B cell (primary cell): Measurements from ENCODE around the gene LRRC72. TPM values are rescaled to one million over a fixed set of nuclear protein-coding genes. Genes with fewer than 3 reads are reported as not detected.

Experiments
- ATAC-seq: fragments of 200-7000 bp; cut with Tn5 transposase; one replicate; pipeline ENCODE4 v1.10.0; 2021; ENCODE audit warnings: low read depth, mild to moderate bottlenecking, moderate number of reproducible peaks, moderate library complexity
- CTCF ChIA-PET: fragments of 350-600 bp; sonication (Branson Sonifier 250); formaldehyde crosslinking; loops from one replicate; lab custom pipeline; 2021; ENCODE audit warnings: antibody characterized with exemption, inconsistent platforms; lab: Charles Lee
- POLR2A ChIA-PET: fragments of 350-600 bp; sonication (Branson Sonifier 250); formaldehyde crosslinking; loops from one replicate; lab custom pipeline; 2021; ENCODE audit warnings: antibody characterized with exemption; lab: Charles Lee
- DNase-seq: peaks from one replicate; pipeline ENCODE4 v3.0.0; 2013
- H2AFZ ChIP-seq: 2 replicates; pipeline ENCODE4 v1.6.1; 2012; ENCODE audit warnings: mild to moderate bottlenecking, low read depth, low read length; ENCODE audit not compliant: insufficient read depth, poor library complexity, severe bottlenecking
- H3K27ac ChIP-seq, 2 donors: 1 replicate in 1 of 2; 2 replicates in 1 of 2; pipeline ENCODE4 v1.5.1; 2012 to 2013; ENCODE audit warnings: low read length in 2 of 2, mild to moderate bottlenecking in 2 of 2, moderate library complexity in 1 of 2
- H3K27me3 ChIP-seq, 4 experiments: fragments of 200-600 bp in 1 of 4; sonication (generic) in 1 of 4; replicated peaks in 1 of 4; 1 replicate in 2 of 4; 2 replicates in 2 of 4; pipeline versions ENCODE4 v1.6.1 to v1.7.0; 2013 to 2016; ENCODE audit warnings: low read length in 3 of 4, mild to moderate bottlenecking in 2 of 4, mixed read lengths in 1 of 4, moderate library complexity in 1 of 4; ENCODE audit not compliant: insufficient read depth in 4 of 4, control insufficient read depth in 3 of 4; ENCODE audit errors: control extremely low read depth in 1 of 4
- H3K36me3 ChIP-seq, 2 experiments: replicated peaks in 1 of 2; 1 replicate in 1 of 2; 2 replicates in 1 of 2; pipeline versions ENCODE4 v1.6.1 to v1.7.1; 2013; ENCODE audit warnings: low read length in 1 of 2; ENCODE audit not compliant: insufficient read depth in 2 of 2, control insufficient read depth in 1 of 2; ENCODE audit errors: control extremely low read depth in 1 of 2, extremely low read depth in 1 of 2
- H3K4me1 ChIP-seq, 2 donors: fragments of 200-600 bp in 1 of 2; sonication (generic) in 1 of 2; 1 replicate in 1 of 2; 2 replicates in 1 of 2; pipeline versions ENCODE4 v1.5.1 to v1.6.1; 2013 to 2017; ENCODE audit warnings: low read length in 2 of 2; ENCODE audit not compliant: control insufficient read depth in 2 of 2, insufficient read depth in 2 of 2
- H3K4me2 ChIP-seq: replicated peaks from 2 replicates; pipeline ENCODE3; 2012; ENCODE audit warnings: mild to moderate bottlenecking, low read depth, low read length; ENCODE audit not compliant: poor library complexity, severe bottlenecking
- H3K4me3 ChIP-seq, 5 experiments: fragments of 200-600 bp in 1 of 5; sonication (generic) in 1 of 5; 1 replicate in 3 of 5; 2 replicates in 2 of 5; pipeline versions ENCODE4 v1.5.1 to v1.7.0; 2011 to 2016; ENCODE audit warnings: low read length in 4 of 5, mild to moderate bottlenecking in 4 of 5, low read depth in 2 of 5, control low read depth in 1 of 5, moderate library complexity in 1 of 5; ENCODE audit not compliant: insufficient read depth in 1 of 5; ENCODE audit errors: control extremely low read depth in 1 of 5, extremely low read depth in 1 of 5
- H3K79me2 ChIP-seq: fragments of 200-600 bp; sonication (generic); one replicate; pipeline ENCODE4 v1.6.0; 2016; ENCODE audit warnings: low read length; ENCODE audit not compliant: control insufficient read depth, insufficient read depth
- H3K9ac ChIP-seq: fragments of 200-600 bp; sonication (generic); 2 replicates; pipeline ENCODE4 v1.6.1; 2017; ENCODE audit warnings: mild to moderate bottlenecking, low read length, moderate library complexity
- H3K9me3 ChIP-seq, 3 donors: one replicate each; pipeline versions ENCODE4 v1.6.1 to v1.7.1; 2013; ENCODE audit warnings: low read length in 2 of 3; ENCODE audit not compliant: control insufficient read depth in 2 of 3, insufficient read depth in 1 of 3; ENCODE audit errors: control extremely low read depth in 1 of 3
- H4K20me1 ChIP-seq: 2 replicates; pipeline ENCODE4 v1.6.0; 2012; ENCODE audit warnings: mild to moderate bottlenecking, low read length; ENCODE audit not compliant: insufficient read depth, control insufficient read depth, poor library complexity, severe bottlenecking
- H3K27ac Mint-ChIP-seq: one replicate; pipeline ENCODE4 v1.8.0; 2021; ENCODE audit warnings: mixed read lengths
- H3K27me3 Mint-ChIP-seq: one replicate; pipeline ENCODE4 v1.8.0; 2021; ENCODE audit warnings: mixed read lengths
- H3K4me1 Mint-ChIP-seq: one replicate; pipeline ENCODE4 v1.8.0; 2021; ENCODE audit warnings: mixed read lengths
- H3K4me3 Mint-ChIP-seq: one replicate; pipeline ENCODE4 v1.8.0; 2021; ENCODE audit warnings: mixed read lengths
- H3K9me3 Mint-ChIP-seq: one replicate; pipeline ENCODE4 v1.8.0; 2022; ENCODE audit warnings: mixed read lengths; ENCODE audit not compliant: insufficient read depth
- CTCF ChIP-seq: fragments of 200-600 bp; IDR thresholded peaks from one replicate; pipeline ENCODE4 v1.8.0; 2022; ENCODE audit warnings: antibody characterized with exemption, mild to moderate bottlenecking
- EZH2 ChIP-seq: IDR thresholded peaks from 2 replicates; pipeline ENCODE4 v1.6.1; 2012; ENCODE audit warnings: borderline replicate concordance, low read depth, mild to moderate bottlenecking, moderate library complexity, low read length; ENCODE audit not compliant: insufficient read depth, poor library complexity, severe bottlenecking
- WGBS: methylation state at CpG from one replicate; pipeline ENCODE4 v1.1.5; 2013; ENCODE audit warnings: missing lambda C conversion rate; ENCODE audit not compliant: insufficient coverage; 5-methylcytosine and 5-hydroxymethylcytosine counted together
- intact Hi-C: fragments of 100-400 bp; cut with micrococcal nuclease; formaldehyde crosslinking; loops from one replicate; pipeline ENCODE4 v1.10.0; 2022
- polyA plus RNA-seq: library from polyadenylated mRNA; depleted of rRNA; stranded (reverse); fragments of >200 nt; gene quantifications from 2 replicates; pipeline ENCODE4 v1.2.3, GENCODE V29; 2012
- total RNA-seq, 2 donors: library from RNA; stranded (reverse); fragments of 120-200 nt in 1 of 2; gene quantifications; 1 replicate in 1 of 2; 2 replicates in 1 of 2; pipeline versions ENCODE4 v1.2.3 to v1.2.4, GENCODE V29; 2013 to 2022

LRRC72 gene
- total and polyA plus RNA-seq, 2 donors (not counting 1 experiment from before 2014, with no cell fraction given) = not detected

GRCh38 chr7:16592395-16592794 lies 65.8 kb downstream of the LRRC72 start:
- Histone ChIP-seq H3K9ac (no peak overlapping the region), H3K27me3 (no peaks in the 10 kb centered on the region), H3K27ac (no peak overlapping the region), H2AFZ (no peak overlapping the region), H3K79me2 (no peaks in the 10 kb centered on the region), H3K4me2 (no peak overlapping the region), H3K4me3 (no peak overlapping the region), H3K9me3 (no peaks in the 10 kb centered on the region), H3K36me3 (no peaks in the 10 kb centered on the region), H3K4me1 (no peaks in the 10 kb centered on the region), H4K20me1 (no peaks in the 10 kb centered on the region)
- Mint-ChIP-seq H3K9me3 (no peaks in the 10 kb centered on the region), H3K4me1 (no peaks in the 10 kb centered on the region), H3K27ac (no peak overlapping the region), H3K4me3 (no peak overlapping the region), H3K27me3 (no peaks in the 10 kb centered on the region)
- ATAC-seq = no peak
- CTCF ChIA-PET = no interaction called here
- POLR2A ChIA-PET = no interaction called here
- no peak for DNase-seq
- no peak for TF ChIP-seq CTCF
- no peak for TF ChIP-seq EZH2
- WGBS = no CpG with 5 or more reads among the region's 3 CpGs
- intact Hi-C loops = no loop called here

- intact Hi-C loops = no loop called here
- no peaks in the 10 kb centered on the region for H4K20me1 ChIP-seq
- Mint-ChIP-seq H3K4me1 (no peaks in the 10 kb centered on the region), H3K27ac (no peak overlapping the region), H3K4me3 (no peak overlapping the region), H3K9me3 (no peaks in the 10 kb centered on the region), H3K27me3 (no peaks in the 10 kb centered on the region)
- DNase-seq (no peak), ATAC-seq (no peak)
- no peak overlapping the region for H3K9ac ChIP-seq
- H3K9me3 ChIP-seq = no peaks in the 10 kb centered on the region
- CTCF ChIA-PET = interaction anchor here (1.4 kb wide), 1 partner anchor 30 kb away, joined by 6 read pairs; no protein-coding TSS in a partner anchor
- no peak overlapping the region for H3K4me2 ChIP-seq
- no peak overlapping the region for H2AFZ ChIP-seq
- H3K4me3 ChIP-seq = no peak overlapping the region
- H3K79me2 ChIP-seq = no peaks in the 10 kb centered on the region
- H3K27ac ChIP-seq = no peak overlapping the region
- TF ChIP-seq EZH2 (no peak), CTCF (no peak)
- no peaks in the 10 kb centered on the region for H3K27me3 ChIP-seq
- H3K4me1 ChIP-seq = no peaks in the 10 kb centered on the region
- peaks cover 0 to 6% of the 10 kb centered on the region in 2 experiments for H3K36me3 ChIP-seq
- POLR2A ChIA-PET = no interaction called here
Observed at GRCh38 chr7:16594061-16594460, 67.4 kb downstream of the LRRC72 start.
